Stimulated activated CD4-positive, alpha-beta T cell treated with anti-CD3 and anti-CD28 coated beads, Interleukin-2, amount 100 ng/mL, for 24 hours (primary cell): ENCODE measurements around the gene MGAT1.
"Not testable (repeated sequence)": the region's sequence is repeated elsewhere in the genome, so short reads cannot be mapped to it uniquely, and the experiment has no call there.

Experiments
- DNase-seq, 2 donors: peaks; one replicate each; pipeline ENCODE4 v3.0.0-alpha.2; 2020

Gene MGAT1

DNA sequence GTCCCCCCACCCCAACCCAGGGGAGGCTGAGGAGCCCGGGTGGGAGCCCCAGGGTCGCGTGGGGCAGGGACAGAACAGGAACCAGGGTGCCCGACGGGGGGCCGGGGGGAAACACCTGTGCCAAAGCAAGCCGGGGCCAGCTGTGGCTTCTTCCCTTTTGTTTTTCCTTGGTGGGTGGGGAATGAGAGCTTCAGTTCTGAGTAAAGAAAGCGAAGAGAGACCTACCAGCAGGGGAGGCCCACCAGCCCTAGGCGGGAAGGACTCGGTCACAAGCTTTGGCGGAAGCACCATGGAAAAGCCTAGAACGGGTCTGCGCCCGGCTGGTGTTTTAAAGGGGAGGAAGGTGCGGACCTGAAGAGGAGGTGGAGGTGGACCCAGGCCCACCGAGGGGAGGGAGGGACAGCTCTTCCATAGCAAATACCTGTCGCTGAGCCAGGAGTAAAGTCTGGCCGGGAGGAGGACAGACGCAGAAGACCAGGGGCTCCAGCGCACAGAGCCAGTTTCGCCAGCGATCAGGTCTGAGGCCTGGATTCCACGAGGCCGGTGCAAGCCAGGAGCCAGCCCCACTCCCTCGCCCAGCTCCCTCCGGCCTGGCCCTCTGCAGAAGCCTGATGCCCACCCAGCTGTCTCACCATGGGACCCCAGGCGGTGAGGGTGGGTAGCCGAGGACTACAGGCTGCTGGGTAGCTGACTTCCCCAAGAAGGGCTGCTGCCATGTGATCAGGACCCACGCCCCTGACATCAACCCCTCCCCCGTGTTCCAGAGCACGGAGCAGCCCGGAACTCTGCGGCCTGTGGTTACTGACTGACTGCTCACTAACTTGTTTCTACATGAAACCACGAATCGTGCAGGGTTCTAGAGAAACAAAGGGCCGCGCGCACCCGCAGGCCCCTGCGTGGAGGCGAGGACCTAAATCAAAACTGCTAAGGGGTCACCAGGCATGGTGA lies 849 bp upstream of the MGAT1 start:
- peak; percentile 83 to 88 for DNase-seq

DNA sequence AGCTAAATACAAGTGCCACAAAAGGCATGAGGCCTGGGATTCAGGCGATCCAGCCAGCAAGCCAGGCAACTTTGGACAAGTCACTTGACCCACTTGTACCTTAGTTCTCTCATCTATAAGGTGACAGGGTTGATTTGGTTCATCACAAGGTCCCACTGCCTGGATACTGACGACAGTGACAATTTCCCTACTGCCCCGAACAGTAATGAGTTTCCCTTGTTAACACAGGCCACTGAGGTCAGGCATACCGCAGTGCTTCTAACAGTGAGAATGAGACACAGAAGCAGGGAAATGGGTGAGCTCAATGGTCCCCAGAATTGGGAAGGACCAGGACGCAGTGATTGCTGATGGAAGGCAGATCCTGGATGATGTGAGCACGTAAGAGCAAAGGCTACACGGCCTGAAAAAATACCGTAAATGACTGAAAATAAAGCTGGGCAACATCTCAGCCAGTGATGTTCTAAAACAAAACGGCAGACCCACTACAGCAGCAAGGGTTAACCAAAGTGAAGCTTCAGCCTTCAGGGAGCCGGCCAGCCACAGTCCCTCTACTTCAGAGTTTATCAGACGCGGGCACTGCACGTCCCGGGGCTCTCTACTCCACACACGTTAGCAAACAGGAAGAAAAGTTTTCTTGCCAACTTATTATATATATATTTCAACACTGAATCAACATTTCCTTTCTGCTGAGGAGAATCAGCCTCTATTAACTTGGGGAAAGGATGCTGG lies 846 bp downstream of the MGAT1 start:
- no peak for DNase-seq

DNA sequence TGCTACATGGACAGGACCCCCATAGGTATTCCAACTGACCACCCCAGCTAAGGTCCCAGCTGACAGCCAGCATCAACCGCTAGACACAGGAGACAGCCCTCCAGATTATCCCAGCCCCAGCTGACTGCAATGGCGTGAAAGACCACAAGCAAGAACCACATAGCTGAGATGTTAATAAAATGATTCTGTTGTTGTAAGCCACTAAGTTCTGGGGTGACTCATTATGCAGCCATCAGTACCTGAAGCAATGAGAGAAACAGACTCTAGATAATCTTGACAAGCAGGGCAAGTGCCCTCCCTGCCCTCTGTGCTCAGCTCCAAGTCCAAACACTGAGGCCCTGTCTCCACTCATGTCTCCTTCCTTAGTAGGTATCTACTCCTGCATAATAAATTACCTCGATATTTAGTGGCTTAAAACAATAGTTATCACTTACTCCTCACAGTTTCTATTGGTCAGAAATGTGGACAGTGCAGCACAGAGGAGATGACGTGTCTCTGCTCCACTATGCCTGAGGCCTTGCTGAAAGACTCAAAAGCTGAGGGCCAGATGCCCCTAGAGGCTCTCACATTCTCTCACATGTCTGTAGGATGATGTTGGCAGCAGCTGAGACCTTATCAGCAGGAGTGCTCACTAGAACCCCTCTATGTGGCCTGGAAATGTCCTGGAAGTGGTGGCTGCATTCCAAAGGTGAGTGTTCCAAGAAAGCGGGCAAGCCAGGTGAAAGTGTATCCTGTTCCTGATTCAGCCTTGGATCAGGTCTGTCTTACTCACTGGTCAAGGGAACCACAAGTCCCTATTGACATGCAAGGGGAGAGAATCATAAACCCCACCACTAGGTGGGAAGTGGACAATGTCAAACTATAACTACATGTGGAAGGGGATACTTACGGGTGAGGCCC lies 2.5 kb downstream of the MGAT1 start:
- DNase-seq, result peak in 1 of 2 donors; percentile 16

DNA sequence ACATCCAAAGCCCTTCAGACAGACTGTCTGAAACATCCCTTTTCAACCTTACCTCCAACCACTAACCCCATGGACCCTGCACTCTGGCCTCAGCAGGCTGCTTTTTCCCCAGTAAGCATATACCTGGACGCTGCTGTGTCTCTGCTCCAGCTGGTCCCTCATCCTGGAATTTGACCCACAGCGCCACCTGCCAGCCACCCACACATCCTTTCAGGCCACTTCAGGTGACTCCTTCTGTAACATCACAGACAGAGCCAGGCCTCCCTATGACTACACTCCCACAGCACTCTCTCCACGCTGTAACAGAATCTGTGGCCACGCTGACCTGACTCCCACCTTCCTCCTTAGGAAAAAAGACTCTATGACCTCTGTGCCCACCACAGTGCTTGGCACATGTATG lies 3.4 kb downstream of the MGAT1 start:
- peak in 1 of 2 donors; percentile 18 for DNase-seq

DNA sequence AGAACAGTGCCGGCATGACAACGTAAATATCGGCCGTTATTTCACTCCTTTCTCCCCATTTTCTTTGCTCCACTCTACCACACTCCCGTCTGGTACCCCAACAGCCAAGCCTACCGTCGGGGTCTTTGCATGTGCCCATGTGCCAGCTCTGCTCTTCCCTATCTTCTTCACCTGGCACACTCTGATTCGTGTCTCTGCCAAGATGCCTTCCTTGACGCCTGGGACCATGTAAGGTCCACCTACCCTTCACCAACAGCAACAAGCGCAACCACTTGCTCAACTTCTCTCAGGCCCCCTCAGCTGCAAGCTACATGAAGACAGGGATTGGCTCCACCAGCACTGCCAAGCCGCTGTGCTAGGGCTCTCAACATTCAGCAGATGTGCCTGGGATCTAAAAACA lies 4.4 kb downstream of the MGAT1 start:
- no peak for DNase-seq

DNA sequence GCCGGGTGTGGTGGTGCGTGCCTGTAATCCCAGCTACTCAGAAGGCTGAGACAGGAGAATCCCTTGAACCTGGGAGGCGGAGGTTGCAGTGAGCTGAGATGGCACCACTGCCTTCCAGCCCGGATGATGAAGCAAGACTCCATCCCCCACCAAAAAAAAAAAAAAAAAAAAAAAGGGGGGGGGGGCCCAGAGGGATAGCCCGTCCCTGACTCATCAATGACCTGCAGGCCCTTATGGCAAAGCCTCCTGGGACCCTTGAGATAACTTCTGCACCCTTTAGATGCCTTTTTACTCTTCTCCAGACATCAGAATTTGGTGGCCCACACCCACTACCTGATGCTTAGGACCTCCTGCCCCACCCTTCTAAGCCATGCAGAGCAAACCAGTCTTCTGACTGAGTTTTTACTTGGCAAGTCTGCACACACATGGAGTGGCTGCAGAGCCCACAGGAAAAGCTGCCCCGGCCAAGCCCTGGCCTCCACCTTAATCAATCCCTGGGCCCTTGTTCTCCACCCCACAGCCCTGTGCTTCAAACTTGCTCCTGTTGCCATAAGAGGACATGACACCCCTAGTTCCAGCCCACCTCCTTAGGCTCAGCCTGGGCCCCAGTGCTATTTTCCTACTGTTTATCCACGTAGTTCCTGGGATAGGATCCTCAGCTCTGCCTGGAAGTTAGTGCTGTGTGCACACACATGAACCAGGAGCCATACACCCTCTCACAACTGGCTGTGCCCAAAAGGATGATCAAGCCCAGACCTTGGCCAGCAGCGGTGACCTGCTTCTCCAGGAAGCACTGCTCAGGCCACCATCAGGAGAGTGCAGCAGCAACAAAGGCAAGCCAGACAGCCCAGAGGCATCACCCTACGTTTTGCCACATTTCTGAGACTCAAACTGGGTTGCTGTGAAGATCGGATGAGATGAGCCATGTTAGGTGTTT lies 5.1 kb downstream of the MGAT1 start:
- DNase-seq, result no peak

DNA sequence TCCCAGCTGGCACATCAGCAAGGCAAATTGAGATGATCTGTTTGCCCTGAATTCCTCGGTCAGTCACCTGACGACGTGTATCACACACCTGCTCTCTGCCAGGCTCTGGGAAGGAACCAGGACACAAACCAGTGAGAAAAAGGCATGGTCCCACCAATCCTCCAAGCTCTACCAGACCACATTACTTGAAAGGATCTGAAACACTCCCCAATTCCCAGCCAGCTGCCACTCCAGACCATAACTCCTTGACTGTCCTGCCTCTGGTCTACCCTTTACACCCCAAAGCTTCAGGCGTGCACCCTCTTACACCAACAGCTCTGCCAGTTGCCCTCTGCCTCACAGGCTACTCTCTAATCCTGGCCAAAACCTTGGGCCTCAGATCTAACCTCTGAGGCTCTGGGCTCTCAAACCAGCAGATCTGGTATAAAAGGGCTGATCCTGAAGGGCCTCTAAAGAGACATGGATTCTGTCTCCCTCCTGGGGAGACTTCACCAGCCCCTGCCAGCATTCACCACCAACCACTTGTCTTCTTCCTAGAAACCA lies 6.8 kb downstream of the MGAT1 start:
- DNase-seq, result no peak

DNA sequence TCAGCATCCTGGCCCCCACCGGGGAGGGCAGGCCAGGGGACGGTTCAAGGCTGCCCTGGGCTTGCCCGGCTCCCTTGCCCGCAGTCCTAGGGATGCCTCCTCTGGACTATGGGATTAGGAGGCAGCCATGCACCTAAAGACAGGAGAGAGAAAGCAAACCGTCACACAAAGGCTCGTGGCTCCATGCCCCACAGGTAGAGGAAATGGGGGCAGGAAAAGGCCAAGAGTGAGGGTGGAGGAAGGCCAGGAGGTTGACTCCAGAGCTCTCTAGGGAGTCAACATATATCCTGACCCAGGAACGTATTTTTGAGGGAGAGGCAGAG lies 9.7 kb downstream of the MGAT1 start:
- DNase-seq, result no peak

DNA sequence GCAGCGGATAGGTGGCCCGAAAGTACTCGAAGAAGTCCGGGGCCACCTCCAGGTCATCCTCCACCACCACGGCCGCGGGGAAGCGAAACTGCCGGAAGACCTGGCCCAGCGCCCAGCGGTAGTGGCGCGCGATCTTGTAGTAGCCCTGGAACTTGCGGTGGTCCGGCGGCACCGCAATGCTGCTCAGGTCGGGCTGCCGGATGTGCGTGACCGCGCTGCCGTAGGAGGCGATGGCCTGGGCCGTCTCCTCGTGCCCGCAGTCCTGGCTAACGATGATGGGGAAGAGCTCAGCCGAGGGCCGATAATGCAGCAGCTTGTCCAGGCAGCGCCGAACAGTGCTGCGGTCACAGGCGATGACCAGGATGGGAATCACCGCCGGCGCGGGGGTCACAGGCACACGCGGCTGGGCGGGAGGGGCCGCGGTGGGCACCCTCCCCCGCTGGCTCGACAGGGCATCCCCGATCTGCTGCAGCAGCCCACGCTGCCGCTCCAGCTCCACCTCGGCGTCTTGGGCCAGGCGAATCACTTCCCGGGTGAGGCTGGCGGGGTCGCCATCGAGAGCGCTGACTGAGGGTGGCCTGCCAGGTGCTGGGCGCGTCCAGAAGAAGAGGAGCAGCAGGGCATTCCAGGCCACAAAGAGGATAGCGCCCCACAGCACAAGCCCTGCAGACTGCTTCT lies 10.2 kb downstream of the MGAT1 start:
- no peak for DNase-seq

DNA sequence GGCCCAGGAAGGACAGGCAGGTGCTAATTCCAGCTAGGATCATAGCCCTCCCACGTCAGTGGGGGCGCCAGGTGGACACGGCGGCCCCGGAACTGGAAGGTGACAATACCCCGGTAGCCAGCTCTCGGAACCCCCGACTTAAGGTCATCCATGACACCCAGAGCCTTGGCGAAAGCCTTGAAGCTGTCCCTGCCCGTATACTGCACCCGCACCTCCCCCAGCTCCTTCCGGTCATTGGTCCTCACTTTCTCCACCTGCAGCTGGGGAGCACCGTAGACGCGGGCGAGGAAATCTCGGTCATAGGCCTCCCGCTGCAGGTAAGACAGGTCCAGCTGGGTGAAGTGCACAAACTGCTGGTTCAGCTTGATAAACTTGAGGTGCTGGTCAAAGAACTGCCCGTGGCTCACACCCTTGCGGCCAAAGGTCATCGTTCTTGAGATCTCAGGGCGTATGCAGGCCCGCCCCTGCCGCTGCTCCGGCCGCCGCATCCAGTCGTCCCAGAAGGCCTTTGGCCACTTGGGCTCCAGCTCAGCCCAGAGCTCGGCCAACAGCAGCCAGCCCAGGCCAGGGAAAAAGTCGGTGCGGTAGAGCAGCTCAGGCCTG lies 10.9 kb downstream of the MGAT1 start:
- no peak for DNase-seq

DNA sequence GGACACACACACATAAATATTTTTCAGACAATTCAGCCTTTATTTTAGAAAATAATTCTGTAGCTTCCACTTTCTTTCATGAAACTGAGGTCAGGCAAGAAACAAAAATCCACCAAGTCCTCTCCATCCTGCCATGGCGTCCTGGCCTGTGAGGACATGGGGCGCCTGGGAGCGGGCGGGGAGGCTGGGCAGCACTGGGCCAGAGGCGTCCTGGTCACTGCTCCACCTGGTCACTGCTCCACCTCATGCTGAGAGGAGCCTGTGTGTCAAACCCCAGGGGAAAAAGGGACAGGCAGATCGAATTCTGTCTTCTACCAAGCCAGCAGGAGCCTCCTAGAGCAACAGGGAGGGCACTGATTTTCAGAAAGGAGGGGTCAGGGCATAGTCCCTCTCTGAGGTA lies 12.1 kb downstream of the MGAT1 start:
- DNase-seq, result no peak

DNA sequence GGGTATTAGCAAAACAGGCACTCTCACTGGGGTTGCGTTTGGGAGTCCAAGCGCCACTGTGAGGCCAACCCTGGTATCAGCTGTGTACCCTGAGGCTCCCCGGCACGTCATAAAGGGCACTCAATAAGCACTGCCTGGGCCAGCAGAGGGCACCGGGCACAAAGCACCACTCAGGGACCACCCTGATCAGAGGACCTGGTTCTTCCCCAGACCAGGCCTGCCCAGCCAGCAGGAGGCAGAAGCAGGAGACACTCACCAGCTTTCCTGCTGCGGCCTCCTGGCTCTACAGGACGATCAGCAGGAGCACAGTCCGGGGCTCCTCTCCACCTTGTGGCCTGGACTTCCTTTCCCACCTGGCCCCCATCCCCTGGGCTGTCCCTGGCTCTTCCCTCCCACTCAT lies 12.6 kb downstream of the MGAT1 start:
- no peak for DNase-seq

DNA sequence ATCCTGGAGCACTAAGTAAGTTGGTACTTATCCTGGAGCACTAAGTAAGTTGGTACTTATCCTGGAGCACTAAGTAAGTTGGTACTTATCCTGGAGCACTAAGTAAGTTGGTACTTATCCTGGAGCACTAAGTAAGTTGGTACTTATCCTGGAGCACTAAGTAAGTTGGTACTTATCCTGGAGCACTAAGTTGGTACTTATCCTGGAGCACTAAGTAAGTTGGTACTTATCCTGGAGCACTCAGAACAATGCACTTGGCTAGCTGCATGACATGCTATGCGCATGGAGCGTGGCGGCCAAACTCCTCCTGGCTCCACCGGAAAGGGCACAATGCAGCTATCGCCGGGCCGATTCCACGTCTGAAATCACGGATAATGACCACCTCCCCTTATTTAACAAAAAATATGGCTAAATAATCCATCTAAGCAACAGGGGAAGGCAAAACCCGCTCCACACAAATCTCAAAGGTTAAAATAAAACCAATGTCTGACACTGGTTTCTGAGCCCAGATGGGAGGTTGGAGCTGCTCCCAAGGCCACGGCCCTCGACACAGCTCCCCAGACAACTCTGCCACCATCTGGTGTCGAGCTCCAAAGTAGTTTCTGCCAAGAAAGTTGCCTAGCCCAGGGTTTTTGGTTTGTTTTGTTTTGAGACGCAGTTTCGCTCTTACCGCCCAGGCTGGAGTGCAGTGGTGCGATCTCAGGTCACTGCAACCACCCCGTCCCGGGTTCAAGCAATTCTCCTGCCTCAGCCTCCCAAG lies 13.8 kb downstream of the MGAT1 start:
- DNase-seq, result not testable (repeated sequence)

DNA sequence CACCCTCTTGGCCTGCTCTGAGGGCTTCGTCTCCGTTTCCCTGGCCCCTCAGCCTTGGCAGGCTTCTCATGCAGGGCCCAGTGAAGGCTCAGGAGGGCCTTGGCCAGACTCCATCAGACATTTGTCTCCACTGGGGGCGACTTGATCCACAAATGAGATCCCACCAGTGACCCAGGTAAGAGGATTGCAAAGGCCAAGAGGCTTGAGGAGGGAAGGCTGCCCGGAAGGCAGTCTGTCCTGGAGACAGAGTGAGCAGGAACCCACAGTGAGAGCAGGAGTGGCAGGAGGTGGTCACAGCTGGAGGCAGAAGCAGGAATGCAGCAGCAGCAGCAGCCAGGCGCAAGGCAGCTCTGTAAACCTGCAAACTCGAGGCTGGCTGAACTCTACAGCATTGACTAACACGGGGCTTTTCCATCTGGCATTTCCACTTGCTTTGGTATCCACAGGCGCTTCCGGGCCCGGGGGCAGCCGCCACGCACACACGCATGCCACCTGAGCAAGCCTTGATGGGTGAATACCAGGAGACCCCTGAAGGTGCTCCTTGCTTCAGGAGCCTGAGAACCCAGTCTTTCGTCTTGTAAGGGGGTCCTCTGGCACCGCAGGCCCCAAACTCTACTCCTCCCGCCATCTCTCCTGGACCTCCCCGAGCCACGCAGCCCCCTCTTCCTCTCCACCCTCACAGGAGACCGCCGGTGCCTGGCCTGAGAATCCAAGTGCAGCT lies 14.7 kb downstream of the MGAT1 start:
- no peak for DNase-seq

DNA sequence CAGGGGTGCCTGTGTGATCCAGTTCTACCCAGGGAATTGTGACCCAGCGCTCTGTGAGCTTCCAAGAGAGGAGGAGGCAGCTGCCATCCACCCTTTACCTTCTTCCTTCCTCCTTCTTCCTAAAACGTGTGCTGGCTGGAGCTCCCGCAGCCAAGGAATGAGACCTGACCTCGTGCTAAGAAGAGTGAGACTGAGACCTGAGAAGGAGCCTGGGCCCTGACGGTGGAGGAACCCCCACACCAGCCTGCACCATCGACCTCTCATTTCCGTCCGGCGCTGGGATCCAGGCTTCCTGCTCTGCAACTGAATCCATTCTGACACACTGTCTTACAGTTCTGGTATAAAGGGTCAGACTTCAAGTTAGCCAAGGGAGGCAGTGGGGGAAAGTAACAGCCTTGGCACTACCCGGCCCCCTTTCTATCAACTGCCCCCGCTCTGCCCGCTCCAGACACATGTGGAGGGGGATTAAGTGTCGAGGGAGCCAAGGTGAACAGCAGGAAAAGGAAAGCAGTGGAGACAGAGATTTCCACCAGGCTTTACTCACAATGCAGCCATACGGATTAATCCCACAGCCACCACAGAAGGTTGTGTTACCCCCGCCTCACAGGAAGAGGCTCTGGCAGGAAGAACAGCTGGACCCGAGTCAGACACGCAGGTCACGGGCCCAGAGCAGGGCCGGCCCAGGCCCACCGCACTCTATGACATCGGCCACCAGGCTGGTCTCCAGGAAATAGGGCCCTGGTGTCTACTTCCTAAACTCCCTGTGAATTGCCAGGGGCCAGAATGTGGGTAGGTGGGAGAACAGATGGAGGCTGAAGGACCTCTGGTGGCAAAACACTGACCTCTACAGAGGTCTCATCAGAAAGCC lies 15.8 kb downstream of the MGAT1 start:
- DNase-seq, result no peak

DNA sequence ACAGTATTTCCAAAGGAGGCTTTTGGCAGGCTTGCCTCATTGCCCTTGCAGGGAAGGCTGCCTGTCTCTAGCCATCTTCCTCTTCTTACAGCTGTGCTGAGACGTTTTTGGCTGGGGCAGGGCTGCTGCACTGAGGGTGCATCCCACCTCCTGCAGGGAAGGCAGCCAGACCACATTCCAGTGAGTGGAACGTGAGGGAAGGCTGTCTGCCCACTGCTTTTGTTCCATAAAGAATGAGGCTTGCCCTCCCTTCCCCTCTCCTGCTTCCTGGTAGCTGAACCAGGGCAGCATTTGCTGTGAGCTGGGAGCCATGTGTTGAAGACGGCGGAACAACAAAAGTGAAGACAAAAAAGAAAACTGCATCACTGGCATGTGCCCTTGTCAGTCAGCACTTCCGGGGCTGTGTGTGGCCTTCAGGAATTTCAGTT lies 16.8 kb downstream of the MGAT1 start:
- DNase-seq, result no peak

DNA sequence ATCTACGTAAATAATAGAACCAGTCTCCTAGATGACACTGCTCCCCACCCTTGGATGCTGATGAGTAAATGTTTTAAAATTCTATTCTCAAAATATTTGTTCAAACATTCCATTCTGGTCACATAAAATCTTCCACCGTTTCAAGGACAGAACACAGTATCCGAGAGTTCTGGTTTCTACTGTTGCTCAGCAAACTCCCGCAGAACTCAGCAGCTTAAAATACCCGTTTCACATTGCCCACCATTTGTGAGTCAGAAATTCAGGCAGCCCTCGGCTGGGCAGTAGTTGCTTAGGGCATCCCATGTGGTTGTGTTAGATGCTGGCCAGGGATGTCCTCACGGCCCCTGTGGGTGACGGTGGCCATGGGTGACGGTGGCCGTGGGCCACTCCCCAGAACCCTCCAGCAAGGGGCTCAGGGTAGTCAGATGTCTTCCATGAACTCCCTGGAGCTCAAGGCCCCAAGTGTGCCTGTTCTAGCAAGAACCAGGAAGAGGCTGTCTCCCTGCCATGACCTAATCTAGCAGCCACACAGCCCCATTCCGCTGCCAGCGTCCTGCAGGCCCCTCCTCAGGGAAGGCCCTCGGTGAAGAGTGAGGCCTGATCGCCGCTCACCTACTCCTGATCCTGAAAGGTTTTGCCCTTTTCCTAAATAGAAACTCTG lies 17.4 kb downstream of the MGAT1 start:
- DNase-seq, result no peak
